AG08395 (cell line): ENCODE measurements around the gene COL6A2.
A peak's percentile ranks its signal among the peaks of the same experiment; 100 is the strongest.

Experiments used
- DNase-seq: peaks from one replicate; pipeline ENCODE4 v3.0.0; 2012; ENCODE audit warnings: mixed read lengths, low spot score

COL6A2 gene

DNA sequence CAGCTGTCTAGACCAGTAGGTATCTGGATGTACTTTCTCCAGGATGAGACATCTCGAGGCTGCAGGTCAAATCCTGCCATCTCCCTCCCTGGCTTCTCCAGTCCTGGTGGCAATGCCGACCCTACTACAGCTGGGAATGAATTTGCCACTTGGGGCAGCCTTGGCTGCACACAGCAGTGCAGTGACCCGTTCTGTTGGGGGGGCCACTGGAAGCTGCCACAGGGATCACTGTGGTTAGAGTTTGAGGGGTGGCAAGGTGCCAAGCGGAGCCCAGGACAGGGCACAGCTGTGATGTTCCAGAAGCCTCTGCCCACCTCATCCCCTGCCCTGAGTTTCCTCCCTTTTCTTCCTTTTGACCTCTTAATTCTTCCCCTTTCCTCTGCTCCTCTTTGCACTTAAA, 17.1 kb downstream of the COL6A2 start:
- no peak for DNase-seq

DNA sequence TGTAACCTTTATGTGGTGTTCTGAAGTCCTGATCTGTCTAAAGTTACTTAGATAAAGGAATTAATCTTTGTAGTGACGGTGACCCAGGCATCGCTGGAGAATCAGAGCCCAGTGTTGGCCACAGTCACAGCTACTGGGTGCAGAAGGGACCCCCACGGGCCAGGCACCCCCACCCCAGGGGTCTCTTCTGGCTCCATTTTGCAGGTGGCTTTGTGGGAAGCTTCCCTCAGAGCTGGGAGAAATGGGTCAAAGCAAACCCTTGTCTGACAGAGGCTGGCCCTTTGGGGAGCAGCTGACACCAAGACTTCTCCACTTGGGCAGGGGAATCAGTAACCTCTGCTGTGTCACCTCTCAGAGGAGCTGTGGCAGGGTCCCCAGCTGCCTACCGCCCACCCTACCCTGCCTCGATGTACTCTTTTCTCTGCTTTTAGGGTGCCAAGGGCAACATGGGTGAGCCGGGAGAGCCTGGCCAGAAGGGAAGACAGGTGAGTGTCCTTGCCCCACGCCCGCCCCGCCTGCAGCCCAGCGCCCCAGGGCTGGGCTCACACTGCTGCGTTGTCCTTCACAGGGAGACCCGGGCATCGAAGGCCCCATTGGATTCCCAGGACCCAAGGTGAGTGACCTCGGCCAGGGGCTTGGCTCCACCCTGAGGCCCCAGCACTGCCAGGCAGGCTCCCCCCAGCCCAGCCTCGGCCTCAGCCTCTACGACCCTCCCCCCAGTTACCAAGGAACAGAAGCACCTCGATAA, 17.7 kb downstream of the COL6A2 start:
- no peak for DNase-seq

DNA sequence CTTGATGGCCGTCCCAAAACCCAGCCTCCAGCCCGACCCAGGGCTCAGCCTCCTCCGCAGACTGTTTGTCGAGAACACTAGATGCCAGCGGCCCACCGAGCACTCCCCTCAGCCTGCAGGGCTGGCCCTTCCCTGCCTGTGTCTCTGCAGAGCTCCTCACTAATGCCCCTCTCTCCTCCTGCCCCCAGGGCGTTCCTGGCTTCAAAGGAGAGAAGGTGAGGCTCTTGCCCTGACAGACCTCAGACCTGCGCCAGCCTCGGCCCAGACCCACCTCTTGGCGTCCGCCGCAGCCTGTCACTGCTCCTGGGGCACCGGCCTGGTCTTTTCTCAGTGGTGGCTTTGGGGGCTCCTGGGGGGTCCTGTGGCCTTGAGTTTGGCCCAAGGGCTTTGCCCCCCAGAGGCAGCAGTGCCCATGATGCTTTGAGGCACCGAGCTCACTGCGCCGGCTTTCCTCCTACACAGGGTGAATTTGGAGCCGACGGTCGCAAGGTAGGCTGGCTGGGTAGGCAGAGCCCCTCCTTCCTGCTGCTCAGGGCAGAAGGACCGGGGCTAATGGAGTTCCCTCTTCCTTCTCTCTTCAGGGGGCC, 18.4 kb downstream of the COL6A2 start:
- no peak for DNase-seq

DNA sequence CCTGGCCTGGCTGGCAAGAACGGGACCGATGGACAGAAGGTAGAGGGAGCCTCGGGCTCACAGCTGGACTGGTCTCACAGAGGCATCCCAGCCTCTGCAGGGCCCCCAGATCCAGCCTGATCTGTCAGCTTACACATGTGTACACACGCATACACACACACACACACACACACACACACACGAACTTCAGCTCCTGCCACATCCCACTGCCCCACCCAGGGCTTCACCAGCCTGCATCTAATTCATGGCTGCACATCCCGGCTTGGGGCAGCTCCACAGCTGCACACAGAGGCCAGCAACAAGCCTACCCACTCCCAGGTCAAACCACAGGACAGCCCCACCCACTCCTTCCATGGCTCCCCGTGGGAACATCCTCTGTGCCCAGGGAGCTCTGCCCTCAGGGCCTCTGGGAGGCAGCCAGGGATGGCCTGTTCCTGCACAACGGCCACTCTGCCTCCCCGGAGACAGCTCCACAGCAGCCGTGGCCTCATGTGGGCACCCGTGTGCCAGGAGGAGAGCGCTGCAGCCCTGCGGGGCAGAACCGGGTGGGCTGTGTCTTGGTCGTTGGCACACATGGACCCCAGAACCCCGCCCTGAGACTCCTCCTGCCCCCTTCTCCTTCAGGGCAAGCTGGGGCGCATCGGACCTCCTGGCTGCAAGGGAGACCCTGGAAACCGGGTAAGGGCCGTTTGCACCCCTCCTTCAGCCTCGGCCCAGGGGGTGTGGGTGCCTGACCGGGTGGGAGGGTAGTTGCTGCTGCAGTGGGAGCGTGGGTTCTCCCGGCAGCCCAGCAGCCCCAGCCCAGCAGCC, 19.1 kb downstream of the COL6A2 start:
- peak; percentile 48 for DNase-seq

DNA sequence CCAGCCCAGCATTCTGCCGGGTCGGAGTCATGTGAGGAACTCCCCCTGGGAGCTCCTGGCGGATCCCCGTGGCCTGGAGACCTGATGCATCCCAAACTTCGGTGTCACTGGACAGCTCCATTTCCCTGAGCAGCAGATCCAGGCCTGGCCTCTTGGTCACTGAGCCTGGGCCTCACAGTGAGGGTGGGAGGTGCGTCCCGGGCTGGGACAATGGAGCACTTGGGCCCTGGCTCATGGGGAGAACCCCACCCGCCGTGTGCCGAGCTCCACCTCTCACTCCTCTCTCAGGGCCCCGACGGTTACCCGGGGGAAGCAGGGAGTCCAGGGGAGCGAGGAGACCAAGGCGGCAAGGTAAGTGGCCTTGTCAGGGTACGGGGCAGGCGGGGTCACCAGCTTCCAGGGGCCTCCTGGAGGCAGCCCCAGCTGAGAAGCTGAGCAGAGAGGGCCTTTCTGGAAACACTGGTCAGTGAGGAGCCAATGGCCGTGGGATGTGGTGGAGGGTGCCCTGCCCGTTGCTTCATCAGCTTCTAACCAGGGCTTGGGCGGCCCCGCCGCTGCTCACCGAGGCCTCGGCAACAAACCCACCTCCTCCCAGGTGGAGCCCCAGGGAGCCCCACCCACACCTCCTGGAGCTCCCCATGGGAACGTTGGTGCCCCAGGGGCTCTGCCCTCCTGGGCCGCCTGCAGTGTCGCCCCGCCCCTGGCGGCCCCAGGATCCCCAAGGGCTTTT, 19.8 kb downstream of the COL6A2 start:
- no peak for DNase-seq

DNA sequence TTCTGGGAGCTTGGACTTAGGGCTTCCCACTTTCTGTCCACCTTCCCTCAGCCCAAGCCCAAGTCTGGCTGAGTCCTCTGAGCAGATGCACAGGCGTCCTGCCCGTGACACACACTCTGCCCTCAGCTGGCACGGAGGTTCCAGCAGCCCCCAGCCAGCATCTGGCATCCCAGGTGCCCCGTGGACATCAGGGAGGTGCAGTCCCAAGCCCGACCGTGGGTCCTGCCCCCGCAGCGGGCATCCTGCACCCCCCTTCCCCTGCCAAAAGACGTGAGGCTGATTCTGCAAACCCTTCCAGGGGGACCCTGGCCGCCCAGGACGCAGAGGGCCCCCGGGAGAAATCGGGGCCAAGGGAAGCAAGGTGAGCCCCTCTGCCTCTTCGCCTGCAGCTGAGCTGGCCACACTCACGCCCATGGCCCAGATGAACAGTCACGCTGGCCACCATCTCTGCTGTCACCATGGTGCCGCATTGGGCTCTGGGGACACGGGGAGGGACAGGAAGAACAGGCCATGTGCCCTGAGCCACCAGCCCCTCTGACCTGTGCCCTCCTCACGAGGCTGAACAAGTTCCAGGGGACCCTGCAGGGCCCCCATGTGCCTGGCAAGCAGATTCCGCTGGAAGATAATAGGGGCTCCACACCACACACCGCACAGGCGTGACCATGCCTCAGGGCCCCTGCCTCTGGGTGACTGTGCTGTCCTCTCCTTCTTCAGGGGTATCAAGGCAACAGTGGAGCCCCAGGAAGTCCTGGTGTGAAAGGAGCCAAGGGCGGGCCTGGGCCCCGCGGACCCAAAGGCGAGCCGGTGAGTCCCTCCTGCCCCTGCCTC, 20.6 kb downstream of the COL6A2 start:
- no peak for DNase-seq

DNA sequence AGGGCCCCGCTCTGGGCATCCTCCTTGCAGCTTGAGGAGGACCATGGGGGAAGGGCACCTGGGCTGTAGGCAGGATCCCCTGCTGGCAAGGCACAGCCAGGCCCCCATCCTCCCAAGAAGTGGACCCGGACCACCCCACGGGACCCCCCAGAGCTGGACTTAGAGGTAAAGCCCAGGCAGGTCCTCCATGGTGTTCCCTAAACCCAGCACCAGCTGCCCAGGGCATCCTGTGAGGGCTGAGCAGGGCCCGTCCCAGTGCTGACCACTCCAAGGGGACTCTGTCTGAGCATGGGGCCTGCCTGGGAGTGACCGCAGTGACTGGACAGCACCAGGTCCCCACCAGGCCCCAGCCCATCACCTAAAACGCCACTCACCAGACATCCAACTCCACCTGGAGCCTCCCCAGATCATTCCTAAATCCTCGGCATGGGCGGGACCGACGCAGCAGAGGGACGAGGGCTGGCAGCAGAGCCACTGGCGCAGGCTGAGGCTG, 21.3 kb downstream of the COL6A2 start:
- no peak for DNase-seq

DNA sequence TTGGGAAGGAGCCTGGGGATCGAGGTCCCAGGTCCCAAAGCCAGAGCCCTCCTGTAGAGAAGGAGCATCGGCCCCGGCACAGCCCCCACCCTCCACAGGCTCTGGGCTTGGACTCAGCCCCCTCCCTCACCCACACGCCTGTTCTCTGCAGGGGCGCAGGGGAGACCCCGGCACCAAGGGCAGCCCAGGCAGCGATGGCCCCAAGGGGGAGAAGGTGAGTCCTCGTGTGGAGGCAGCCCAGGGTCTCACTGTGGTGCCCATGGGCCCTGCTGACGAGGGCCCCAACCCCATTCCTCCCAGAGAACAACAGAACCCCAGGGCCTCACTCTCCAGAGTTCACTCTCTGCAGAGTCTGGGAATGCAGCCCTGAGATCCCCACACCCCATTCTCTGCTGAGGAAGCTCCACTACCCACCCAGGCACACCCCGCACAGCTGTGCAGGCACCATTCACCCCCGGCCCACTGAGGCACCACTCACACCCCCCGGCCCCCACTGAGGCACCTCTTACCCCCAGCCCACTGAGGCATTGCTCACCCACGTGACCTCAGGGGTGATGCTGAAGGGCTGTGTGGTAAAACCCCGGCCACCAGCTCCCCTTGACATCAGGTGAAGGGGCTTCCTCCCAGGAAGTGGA, 21.8 kb downstream of the COL6A2 start:
- no peak for DNase-seq

DNA sequence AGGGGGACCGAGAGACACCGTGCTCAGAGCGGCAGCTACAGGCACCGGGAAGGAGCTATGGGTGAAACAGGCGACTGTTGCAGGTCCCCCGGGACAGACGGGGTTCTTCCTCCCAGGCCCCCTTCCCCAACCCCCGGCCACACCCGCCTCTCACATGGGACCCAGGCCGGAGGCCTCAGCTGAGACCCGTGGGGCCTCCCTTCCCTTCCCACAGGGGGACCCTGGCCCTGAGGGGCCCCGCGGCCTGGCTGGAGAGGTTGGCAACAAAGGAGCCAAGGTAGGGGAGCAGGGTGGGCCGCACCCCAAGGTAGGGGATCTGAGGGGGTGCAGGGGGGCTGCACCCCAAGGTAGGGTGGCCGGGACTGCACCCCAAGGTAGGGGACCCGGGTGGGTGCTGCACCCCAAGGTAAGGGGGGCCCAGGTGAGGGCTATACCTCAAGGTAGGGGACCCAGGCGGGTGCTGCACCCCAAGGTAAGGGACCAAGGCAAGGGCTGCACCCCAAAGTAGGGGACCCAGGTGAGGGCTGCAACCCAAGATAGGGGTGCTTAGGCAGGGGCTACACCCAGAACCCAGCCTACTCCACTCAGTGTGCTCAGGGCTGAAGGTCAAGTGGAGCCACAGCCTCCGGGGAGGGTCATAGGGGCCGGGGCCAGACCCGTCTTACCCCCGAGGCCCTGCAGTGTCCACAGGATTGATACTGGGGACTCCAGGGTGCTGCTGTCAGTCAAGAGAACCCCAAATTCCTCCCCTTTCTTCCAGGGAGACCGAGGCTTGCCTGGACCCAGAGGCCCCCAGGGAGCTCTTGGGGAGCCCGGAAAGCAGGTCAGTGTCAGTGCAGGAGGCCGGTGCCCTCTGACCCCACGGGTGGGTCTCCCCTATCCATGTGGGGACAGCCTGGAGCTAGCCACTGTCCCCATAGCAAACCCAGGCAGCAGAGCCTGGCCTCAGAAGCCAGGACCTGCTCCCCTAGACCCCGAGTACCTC, 22.7 kb downstream of the COL6A2 start:
- DNase-seq, result no peak

DNA sequence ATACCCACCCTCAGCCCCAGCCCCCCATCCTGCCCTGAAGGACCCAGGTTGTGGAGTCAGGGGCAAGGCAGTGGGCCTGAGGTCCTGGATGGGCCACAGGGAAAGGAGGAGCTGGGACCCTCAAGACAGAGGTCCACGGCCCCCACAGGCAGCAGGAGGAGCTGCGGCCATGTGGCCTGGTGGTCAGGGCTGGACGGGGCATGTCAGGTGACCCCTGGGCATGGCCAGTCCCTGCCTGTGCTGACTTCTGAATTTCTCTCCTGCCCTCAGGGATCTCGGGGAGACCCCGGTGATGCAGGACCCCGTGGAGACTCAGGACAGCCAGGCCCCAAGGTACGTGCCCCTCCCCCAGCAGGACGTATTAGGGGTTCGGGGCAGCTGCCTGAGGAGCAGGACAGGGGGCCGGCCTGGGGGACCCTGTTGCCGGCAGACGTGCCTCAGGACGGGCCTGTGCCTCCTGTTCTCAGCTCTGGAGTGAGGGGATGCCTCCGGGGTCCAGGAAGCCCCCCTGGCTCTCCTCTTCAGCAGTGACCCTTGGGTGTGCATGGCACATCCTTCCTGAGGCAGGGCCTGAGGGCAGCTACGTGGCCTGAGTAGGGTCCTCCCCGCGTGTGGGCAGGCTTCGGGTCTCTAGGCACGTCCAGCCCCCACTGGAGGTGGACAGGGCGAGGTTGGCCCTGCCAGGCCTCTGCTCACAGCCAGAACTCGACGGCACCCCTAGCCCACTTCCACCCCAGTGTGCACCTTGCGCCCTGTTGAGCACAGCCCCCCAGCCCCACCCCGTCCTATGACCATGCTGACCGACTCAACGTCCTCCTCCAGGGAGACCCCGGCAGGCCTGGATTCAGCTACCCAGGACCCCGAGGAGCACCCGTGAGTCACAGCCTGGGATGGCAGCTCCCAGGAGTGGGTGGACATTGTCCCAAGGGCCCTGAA, 23.6 kb downstream of the COL6A2 start:
- DNase-seq, result no peak

DNA sequence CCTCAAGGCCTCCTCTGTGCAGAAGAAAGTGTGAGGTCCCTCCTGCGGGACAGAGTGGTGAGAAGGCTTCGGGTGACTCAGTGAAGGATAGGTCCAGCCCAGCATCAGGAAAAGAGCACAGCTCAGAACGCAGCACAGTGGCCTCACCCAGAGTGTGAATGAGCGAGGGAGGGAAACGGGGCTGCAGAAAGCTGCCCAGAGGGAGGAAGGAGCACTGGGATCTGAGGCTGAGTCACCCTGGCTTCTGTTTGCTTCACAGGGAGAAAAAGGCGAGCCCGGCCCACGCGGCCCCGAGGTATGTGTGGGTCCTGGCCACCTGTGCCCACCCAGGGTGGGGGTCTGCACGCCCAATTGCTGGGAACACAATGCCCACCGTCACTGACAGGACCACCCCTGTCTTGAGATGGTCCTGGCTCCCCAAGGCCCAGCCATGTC, 24.3 kb downstream of the COL6A2 start:
- peak; percentile 76 for DNase-seq

DNA sequence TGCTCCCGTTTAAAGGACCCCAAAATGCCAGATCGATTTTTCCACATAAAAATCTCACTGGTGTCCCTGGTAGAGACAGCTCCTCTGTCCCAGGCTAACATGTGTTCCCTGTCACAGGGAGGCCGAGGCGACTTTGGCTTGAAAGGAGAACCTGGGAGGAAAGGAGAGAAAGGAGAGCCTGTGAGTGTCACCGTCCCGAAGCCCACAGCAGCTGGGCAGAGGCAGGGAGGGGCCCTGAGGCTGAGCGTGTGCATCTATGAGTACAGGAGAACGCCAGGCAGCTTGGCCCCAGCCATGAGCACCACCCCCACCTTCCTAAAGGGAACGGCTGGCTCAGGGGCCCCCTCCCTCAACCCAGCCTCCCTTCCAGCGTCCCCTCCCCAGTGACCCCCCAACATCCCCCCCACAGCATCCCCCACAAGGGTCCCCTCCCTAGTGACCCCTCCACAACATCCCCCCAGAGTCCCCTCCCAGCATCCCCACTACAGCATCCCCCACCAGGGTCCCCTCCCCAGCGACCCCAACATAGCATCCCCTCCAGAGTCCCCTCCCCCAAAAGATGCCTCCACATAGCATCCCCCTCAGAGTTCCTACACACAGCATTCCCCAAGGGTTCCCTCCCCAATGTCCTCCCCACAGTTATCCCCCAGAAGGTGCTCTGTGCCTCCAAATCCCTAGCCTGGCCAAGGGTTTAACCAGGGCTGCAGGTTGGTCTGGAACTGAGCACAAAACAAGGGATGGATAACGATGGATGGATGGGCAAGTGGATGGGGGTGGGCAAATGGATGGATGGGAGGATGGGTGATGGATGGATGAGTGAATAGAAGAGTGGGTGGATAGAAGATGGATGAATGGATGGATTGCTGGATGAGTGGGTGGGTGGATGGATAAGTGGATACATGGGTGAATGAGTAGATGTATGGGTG, 25.1 kb downstream of the COL6A2 start:
- DNase-seq, result no peak

DNA sequence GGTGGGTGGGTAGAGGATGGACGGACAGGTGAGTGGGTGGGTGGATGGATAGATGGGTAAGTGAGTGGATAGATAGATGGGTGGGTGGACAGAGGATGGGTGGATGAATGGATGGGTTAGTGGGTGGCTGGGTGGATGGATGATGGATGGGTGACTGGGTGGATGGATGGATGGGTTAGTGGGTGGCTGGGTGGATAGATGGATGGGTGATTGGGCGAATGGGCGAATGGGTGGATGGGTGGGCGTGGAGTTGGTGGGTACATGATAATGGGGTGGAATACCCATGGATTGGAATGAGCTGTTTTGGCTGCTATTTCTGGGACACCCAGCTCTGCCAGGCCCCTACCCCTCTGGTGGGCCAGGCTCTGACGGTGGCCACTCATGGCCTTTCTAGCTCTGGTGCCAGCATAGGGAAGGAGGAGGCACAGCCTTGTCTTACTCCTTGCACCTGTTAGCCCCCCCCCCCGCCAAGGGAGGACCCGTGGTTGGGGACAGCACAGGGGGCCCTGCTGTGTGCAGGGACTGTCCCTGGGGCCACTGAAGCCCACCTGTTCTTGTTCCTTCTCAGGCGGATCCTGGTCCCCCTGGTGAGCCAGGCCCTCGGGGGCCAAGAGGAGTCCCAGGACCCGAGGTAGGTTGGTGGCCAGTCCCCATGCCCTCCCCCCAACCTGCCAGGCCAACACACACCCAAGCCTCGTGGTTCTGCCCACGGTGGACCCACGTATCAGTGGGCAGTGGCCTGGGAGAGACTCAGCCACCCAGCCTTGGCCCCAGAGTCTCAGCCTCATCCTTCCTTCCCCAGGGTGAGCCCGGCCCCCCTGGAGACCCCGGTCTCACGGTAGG, 26.4 kb downstream of the COL6A2 start:
- no peak for DNase-seq

DNA sequence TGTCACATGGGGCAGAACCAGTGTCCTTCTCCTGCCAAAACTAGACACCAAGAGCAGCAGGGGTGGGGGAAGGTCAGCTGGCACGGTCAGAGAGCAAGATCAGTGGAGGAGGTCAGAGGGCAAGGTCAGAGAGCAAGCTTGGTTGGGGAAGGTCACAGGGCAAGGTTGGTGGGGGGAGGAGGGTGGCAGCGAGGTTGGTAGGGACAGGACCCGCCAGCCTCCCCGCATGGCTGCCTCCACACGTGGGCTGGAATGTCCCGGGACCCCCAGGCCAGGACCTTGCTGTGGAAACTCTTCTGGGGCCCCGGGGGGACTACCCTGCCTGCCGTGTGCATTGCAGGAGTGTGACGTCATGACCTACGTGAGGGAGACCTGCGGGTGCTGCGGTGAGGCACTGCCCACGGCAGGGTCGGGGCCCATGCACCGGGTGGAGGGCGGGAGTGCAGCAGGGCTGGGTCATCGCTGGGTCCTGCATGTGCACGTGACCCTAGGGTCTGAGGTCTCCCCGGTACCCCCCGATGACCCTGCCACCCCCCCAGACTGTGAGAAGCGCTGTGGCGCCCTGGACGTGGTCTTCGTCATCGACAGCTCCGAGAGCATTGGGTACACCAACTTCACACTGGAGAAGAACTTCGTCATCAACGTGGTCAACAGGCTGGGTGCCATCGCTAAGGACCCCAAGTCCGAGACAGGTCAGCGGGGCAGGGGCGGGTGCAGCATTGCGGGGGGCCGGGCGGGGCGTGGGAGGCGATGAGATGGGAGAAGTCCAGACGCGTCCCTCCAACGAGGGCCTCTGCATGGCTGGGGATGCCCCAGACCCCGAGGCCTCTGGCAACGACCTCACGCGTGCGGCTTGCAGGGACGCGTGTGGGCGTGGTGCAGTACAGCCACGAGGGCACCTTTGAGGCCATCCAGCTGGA, 27.3 kb downstream of the COL6A2 start:
- DNase-seq, result no peak

DNA sequence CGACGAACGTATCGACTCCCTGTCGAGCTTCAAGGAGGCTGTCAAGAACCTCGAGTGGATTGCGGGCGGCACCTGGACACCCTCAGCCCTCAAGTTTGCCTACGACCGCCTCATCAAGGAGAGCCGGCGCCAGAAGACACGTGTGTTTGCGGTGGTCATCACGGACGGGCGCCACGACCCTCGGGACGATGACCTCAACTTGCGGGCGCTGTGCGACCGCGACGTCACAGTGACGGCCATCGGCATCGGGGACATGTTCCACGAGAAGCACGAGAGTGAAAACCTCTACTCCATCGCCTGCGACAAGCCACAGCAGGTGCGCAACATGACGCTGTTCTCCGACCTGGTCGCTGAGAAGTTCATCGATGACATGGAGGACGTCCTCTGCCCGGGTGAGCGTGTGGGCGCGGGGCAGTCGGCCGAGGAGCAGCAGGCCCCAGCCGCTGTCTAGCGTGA, 28.0 kb downstream of the COL6A2 start:
- DNase-seq, result no peak
